Measurements from ENCODE around the gene HYI.

DNA sequence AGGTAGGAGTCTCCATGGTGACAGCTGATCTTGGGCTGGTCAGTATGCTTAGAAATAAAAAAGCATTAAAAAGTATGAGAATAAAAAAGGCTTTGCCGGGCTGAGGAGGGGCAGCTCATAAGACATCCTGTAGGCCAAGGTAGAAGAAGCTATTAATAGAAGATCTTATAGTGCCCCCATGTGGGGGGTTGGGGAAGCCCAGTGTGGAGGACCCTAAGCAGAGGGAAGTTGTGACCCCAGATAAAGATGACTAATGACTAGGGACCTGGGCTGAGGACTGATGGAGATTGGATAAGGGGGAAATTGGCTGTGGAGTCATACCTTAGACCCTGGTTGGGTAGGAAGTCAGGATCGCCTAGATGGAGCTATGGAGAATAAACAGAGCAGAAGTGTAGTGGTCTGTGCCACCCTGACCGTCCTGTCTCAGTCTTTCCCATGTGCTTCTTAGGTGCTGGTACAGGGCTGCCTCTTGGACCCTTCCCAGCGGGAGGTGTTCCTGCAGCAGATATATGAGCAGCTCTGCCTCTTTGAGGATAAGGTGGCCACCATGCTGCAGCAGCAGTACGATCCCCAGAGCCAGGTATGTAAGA is 39.0 kb downstream of the HYI start:
- TF ChIP-seq, protein P1, sequence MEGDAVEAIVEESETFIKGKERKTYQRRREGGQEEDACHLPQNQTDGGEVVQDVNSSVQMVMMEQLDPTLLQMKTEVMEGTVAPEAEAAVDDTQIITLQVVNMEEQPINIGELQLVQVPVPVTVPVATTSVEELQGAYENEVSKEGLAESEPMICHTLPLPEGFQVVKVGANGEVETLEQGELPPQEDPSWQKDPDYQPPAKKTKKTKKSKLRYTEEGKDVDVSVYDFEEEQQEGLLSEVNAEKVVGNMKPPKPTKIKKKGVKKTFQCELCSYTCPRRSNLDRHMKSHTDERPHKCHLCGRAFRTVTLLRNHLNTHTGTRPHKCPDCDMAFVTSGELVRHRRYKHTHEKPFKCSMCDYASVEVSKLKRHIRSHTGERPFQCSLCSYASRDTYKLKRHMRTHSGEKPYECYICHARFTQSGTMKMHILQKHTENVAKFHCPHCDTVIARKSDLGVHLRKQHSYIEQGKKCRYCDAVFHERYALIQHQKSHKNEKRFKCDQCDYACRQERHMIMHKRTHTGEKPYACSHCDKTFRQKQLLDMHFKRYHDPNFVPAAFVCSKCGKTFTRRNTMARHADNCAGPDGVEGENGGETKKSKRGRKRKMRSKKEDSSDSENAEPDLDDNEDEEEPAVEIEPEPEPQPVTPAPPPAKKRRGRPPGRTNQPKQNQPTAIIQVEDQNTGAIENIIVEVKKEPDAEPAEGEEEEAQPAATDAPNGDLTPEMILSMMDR (IDR thresholded peaks at IDR 0.05; ENCODE audit: insufficient read depth, low read length, poor library complexity, severe bottlenecking) = peak; percentile 48
- TF ChIP-seq EZH2phosphoT487 (conservative IDR thresholded peaks at IDR 0.05; ENCODE audit: low read length) = no peak
